IPS-18a (cell line): ENCODE data around the gene GPR137B.
"Not testable (repeated sequence)": the region's sequence is repeated elsewhere in the genome, so short reads cannot be mapped to it uniquely, and the experiment has no call there.

ENCODE experiments used
- H3K27ac ChIP-seq: one replicate; pipeline ENCODE4 v1.5.1; 2013; ENCODE audit warnings: low read length
- H3K27me3 ChIP-seq: one replicate; pipeline ENCODE4 v1.6.1; 2013; ENCODE audit warnings: mild to moderate bottlenecking, low read length; ENCODE audit not compliant: control insufficient read depth, insufficient read depth
- H3K36me3 ChIP-seq: one replicate; pipeline ENCODE4 v1.6.1; 2013; ENCODE audit warnings: low read depth, low read length; ENCODE audit not compliant: control insufficient read depth
- H3K4me1 ChIP-seq: one replicate; pipeline ENCODE4 v1.6.1; 2013; ENCODE audit warnings: low read depth, low read length; ENCODE audit not compliant: control insufficient read depth
- H3K4me3 ChIP-seq: one replicate; pipeline ENCODE4 v1.5.1; 2013; ENCODE audit warnings: low read length
- H3K9ac ChIP-seq: one replicate; pipeline ENCODE4 v1.6.1; 2013; ENCODE audit warnings: mild to moderate bottlenecking, low read length, moderate library complexity
- H3K9me3 ChIP-seq: one replicate; pipeline ENCODE4 v1.6.1; 2013; ENCODE audit warnings: low read depth, low read length; ENCODE audit not compliant: control insufficient read depth

Gene GPR137B, protein sequence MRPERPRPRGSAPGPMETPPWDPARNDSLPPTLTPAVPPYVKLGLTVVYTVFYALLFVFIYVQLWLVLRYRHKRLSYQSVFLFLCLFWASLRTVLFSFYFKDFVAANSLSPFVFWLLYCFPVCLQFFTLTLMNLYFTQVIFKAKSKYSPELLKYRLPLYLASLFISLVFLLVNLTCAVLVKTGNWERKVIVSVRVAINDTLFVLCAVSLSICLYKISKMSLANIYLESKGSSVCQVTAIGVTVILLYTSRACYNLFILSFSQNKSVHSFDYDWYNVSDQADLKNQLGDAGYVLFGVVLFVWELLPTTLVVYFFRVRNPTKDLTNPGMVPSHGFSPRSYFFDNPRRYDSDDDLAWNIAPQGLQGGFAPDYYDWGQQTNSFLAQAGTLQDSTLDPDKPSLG

GRCh38 chr1:236142253-236143103 is at the start of gene GPR137B:
Gene GPR137B (plus strand): TSS chr1:236142539. CDS start chr1:236142623, 84 bp downstream.
- Histone ChIP-seq H3K9me3 (no peaks in the 10 kb centered on the region), H3K36me3 (no peaks in the 10 kb centered on the region), H3K27me3 (peaks cover 66% of the 10 kb centered on the region), H3K4me3 (peak within 1 kb of the TSS; percentile 88), H3K27ac (no peak within 1 kb of the TSS), H3K9ac (peak within 1 kb of the TSS; percentile 70), H3K4me1 (peaks cover 16% of the 10 kb centered on the region)

- no peak overlapping the region for H3K4me3 ChIP-seq
These were observed 49.4 kb upstream of the GPR137B start for GRCh38 chr1:236092899-236093298.

DNA sequence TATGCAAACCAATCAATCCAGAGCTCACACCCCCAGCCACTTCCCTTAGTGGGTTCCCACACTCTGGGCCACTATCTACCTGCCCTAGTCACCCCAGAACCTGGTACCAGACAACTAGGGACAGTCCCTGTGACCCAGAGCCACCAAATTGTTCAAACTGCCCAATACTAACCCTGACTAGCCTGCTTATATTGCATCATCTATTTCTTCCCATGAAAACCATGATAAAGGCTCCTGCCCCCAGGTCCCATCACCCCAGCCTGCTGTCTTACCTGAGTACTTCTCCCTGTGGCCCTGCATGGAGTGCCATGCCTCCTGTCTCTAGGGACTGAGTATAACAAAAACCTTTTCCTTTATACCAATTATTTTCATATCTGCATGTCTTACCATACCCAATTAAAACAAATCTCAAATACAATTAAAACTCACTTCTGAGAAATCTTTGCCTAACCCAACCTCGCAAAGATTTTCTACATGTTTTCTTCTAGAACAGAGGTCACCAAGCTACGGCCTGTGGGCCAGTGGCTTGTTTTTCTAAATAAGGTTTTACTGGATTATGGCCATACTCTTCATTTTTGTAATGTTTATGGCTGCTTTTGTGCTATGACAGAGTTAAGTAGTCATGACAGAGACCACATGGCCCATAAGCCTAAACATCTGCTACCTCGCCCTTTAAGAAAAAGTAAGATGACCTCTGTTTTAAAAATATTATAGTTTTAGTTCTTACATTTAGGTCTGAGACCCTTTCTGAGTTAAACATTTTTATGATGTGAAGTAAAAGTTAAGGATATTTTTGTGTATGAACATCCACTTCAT is 46.4 kb upstream of the GPR137B start:
- no peak overlapping the region for H3K27ac ChIP-seq
- H3K27me3 ChIP-seq = no peaks in the 10 kb centered on the region
- H3K4me3 ChIP-seq = no peak overlapping the region
- H3K9ac ChIP-seq = no peak overlapping the region
- no peaks in the 10 kb centered on the region for H3K36me3 ChIP-seq
- H3K9me3 ChIP-seq = no peaks in the 10 kb centered on the region
- H3K4me1 ChIP-seq = no peaks in the 10 kb centered on the region

More at GRCh38 chr1:236092899-236093298, 49.4 kb upstream of the GPR137B start:
- Histone ChIP-seq H3K4me1 (no peaks in the 10 kb centered on the region), H3K36me3 (no peaks in the 10 kb centered on the region), H3K27ac (no peak overlapping the region), H3K27me3 (no peaks in the 10 kb centered on the region), H3K9ac (no peak overlapping the region), H3K9me3 (no peaks in the 10 kb centered on the region)

GRCh38 chr1:236096660-236097482 is 45.5 kb upstream of the GPR137B start:
- H3K36me3 ChIP-seq, H3K27me3 ChIP-seq, H3K4me1 ChIP-seq, H3K9ac ChIP-seq, H3K9me3 ChIP-seq, H3K27ac ChIP-seq, H3K4me3 ChIP-seq: not testable (repeated sequence)

DNA sequence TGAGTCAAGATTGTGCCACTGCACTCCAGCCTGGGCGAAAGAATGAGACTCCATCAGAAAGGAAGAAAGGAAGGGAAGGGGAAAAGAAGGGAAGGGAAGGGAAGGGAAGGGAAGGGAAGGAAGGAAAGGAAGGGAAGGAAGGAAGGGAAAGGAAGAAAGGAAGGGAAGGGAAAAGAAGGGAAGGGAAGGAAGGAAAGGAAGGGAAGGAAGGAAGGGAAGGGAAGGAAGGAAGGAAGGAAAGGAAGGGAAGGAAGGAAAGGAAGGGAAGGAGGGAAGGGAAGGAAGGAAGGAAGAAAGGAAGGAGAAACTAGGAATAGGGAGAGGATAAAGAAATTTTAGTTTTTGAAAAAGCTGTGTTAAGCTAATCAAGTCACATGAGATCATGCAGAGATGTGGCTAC is 44.1 kb upstream of the GPR137B start:
- Histone ChIP-seq H3K27me3 (no peaks in the 10 kb centered on the region), H3K36me3 (no peaks in the 10 kb centered on the region), H3K4me1 (peaks cover 2% of the 10 kb centered on the region), H3K9me3 (no peaks in the 10 kb centered on the region), H3K9ac (no peak overlapping the region), H3K4me3 (no peak overlapping the region), H3K27ac (no peak overlapping the region)

DNA sequence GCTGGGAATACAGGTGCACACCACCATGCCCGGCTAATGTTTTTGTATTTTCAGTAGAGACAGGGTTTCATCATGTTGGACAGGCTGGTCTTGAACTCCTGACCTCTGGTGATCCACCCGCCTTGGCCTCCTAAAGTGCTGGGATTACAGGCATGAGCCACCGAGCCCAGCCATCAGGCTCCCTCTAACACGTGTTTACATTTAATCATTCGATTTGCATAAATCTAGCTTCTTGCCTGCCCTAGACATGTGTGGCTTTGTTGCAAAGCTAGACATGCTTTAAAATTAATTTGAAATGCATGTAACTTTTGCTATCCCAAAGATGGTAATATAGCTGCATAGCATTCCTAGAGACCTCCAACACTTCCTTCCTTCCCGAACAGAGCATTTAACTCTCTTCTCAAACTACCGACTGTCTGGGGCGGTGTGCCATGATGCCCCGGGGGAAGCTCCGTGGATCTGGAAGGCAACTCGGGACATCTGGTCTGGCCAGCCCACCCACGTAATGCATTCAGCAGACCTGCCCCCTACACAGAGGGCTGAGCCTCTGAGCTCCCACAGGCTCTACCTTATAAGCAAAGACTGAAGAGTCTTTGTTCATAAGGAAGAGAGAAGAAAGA is 42.9 kb upstream of the GPR137B start:
- Histone ChIP-seq H3K4me3 (no peak overlapping the region), H3K27ac (no peak overlapping the region), H3K36me3 (no peaks in the 10 kb centered on the region), H3K4me1 (peaks cover 4% of the 10 kb centered on the region), H3K9me3 (no peaks in the 10 kb centered on the region), H3K27me3 (peaks cover 5% of the 10 kb centered on the region), H3K9ac (no peak overlapping the region)

DNA sequence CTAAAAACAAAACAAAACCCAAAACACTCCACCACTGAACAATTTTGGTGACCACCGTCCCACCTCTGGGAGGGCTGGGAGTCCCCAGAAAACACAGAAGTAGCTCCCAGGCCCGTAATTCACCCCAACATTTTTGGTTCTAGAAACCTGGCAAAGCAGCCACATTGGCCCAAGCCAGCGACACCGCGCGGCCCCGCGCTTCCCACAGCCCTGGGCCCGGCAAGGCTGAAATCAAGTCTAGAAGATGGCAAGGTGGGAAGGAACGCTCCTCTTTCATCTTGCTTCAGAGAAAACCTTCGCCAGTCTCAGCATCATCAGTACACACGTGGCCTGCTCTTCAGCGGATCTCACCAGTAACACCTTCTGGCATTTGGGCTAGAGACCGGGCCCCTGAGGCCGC is 41.5 kb upstream of the GPR137B start:
- no peak overlapping the region for H3K27ac ChIP-seq
- H3K27me3 ChIP-seq = peaks cover 5% of the 10 kb centered on the region
- H3K9ac ChIP-seq = no peak overlapping the region
- no peaks in the 10 kb centered on the region for H3K9me3 ChIP-seq
- peaks cover 4% of the 10 kb centered on the region for H3K4me1 ChIP-seq
- H3K4me3 ChIP-seq = no peak overlapping the region
- H3K36me3 ChIP-seq = no peaks in the 10 kb centered on the region

DNA sequence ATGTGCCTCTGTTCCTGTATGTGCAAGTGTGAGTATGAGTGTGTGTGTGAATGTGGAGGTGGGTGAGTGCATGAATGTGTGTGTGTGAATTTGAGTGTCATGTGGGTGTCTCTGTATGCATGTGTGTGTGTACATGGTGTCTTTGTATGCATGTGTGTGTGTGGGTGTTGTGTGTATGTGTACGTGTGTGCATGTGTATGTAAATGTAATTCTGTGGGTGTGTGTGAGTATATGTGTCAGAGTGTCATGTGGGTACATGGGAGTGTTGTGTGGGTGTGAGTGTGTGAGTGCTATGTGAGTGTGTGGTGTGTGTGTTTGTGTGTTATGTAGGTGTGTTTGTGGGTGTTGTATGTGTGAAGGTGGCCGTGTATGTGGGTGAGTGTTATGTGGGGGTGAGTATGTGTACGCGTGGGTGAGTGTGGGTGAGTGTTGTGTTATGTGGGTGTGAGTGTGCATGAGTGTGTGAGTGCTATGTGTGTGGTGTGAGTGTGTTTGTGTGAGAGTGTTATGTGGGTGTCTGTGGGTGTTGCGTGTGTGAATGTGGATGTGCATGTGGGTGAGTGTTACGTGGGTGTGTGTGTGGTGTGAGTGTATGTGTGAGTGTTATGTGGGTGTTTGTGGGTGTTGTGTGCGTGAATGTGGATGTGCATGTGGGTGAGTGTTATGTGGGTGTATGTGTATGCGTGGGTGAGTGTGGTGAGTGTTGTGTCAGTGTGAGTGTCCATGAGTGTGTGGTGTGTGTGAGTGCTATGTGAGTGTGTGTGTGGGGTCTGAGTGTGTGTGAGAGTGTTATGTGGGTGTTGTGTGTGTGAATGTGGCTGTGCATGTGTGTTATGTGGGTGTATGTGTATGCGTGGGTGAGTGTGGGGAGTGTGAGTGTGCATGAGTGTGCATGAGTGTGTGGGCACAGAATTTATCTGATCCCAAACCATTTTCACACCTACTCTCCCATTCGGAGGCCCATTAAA is 40.8 kb upstream of the GPR137B start:
- Histone ChIP-seq H3K36me3 (no peaks in the 10 kb centered on the region), H3K27me3 (peaks cover 5% of the 10 kb centered on the region), H3K4me1 (peaks cover 4% of the 10 kb centered on the region), H3K27ac (no peak overlapping the region), H3K9ac (no peak overlapping the region), H3K4me3 (no peak overlapping the region), H3K9me3 (no peaks in the 10 kb centered on the region)

DNA sequence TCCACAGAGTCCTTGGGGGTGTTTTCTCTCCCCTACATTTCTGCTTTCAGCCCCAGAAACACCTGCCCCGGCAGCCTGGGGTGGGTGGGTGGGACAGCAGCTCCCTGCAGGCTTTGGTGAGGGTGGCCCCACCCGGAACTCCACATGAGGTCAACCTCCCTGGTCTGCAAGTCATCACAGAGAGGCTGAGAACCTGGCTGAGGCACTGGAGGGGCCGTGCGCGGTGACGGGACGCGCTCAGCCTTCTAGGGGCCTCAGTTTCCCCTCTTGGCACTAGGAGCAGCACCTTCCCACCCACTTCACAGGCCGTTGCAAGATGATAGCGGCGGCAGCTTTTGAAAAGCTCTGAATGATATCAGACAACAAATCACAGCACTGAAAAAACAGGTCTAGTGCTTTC is 39.7 kb upstream of the GPR137B start:
- H3K4me1 ChIP-seq = peaks cover 4% of the 10 kb centered on the region
- H3K27ac ChIP-seq = no peak overlapping the region
- no peak overlapping the region for H3K4me3 ChIP-seq
- H3K36me3 ChIP-seq = no peaks in the 10 kb centered on the region
- H3K9ac ChIP-seq = no peak overlapping the region
- peaks cover 5% of the 10 kb centered on the region for H3K27me3 ChIP-seq
- no peaks in the 10 kb centered on the region for H3K9me3 ChIP-seq

DNA sequence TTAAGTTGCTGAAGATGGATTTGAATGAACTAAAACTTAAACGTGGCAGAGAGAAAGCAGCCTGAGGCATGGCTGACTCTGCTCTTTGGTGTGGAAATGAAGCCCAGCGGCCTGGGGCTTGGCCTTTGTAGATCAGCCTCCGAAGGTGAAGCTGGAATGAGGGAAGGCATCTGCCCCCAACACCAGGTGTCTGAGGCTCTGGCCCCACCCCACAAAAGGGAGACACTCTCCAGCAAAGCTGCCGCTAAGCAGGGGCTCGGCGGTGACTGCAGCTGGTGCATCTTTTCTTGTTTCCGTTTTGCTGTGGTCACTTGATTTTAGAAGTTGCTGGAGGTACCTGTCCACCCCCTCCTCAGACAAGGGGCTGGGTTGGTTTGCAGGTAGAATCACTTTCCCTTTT is 39.3 kb upstream of the GPR137B start:
- H3K27me3 ChIP-seq = peaks cover 5% of the 10 kb centered on the region
- no peaks in the 10 kb centered on the region for H3K36me3 ChIP-seq
- H3K4me1 ChIP-seq = peaks cover 4% of the 10 kb centered on the region
- peak overlapping the region; percentile 25 for H3K4me3 ChIP-seq
- H3K9ac ChIP-seq = no peak overlapping the region
- H3K9me3 ChIP-seq = no peaks in the 10 kb centered on the region
- H3K27ac ChIP-seq = no peak overlapping the region
